Measurements from ENCODE around the gene LYZL1.
"Not testable (repeated sequence)": the region's sequence is repeated elsewhere in the genome, so short reads cannot be mapped to it uniquely, and the experiment has no call there.

Gene LYZL1

GRCh38 chr10:29313071-29313470 is 24.2 kb downstream of the LYZL1 start:
- no peaks in the 10 kb centered on the region for H3K36me3 ChIP-seq (ENCODE audit: insufficient read depth, low read length)
- no peak overlapping the region for H3K9ac ChIP-seq (ENCODE audit: insufficient read length)
- TF ChIP-seq POLR2AphosphoS5 (IDR thresholded peaks at IDR 0.05; ENCODE audit: borderline replicate concordance, low read depth, low read length): no peak
- no peak overlapping the region for H3K4me3 ChIP-seq
- no peaks in the 10 kb centered on the region for H3K9me3 ChIP-seq (ENCODE audit: low read depth, low read length)
- H3K27ac ChIP-seq: no peak overlapping the region
- DNase-seq (ENCODE audit: low read depth, low spot score): no peak

- TF ChIP-seq FOXP2 (optimal IDR thresholded peaks at IDR 0.05; ENCODE audit: control extremely low read depth, extremely low read length, insufficient read depth) (no peak), POLR2AphosphoS5 (IDR thresholded peaks at IDR 0.05; ENCODE audit: borderline replicate concordance, low read depth, low read length) (no peak), EZH2 (IDR thresholded peaks at IDR 0.05) (no peak)
- no peaks in the 10 kb centered on the region for H3K9me3 ChIP-seq (ENCODE audit: low read depth, low read length)
- no peak overlapping the region for H3K9ac ChIP-seq (ENCODE audit: insufficient read length)
- DNase-seq (ENCODE audit: low read depth, low spot score): no peak
- H3K36me3 ChIP-seq (ENCODE audit: insufficient read depth, low read length): no peaks in the 10 kb centered on the region
- no peak overlapping the region for H3K4me3 ChIP-seq
- H3K27ac ChIP-seq: no peak overlapping the region
Measured at GRCh38 chr10:29314726-29315125, 25.9 kb downstream of the LYZL1 start.

GRCh38 chr10:29315814-29316213 is 26.9 kb downstream of the LYZL1 start:
- Histone ChIP-seq H3K9me3 (ENCODE audit: low read depth, low read length) (no peaks in the 10 kb centered on the region), H3K27ac (no peak overlapping the region), H3K36me3 (ENCODE audit: insufficient read depth, low read length) (no peaks in the 10 kb centered on the region), H3K9ac (ENCODE audit: insufficient read length) (no peak overlapping the region), H3K4me3 (no peak overlapping the region)
- no peak for DNase-seq (ENCODE audit: low read depth, low spot score)
- no peak for TF ChIP-seq FOXP2 (optimal IDR thresholded peaks at IDR 0.05; ENCODE audit: control extremely low read depth, extremely low read length, insufficient read depth)
- TF ChIP-seq POLR2AphosphoS5 (IDR thresholded peaks at IDR 0.05; ENCODE audit: borderline replicate concordance, low read depth, low read length): no peak

GRCh38 chr10:29316308-29317026 is 27.6 kb downstream of the LYZL1 start:
- no peak for TF ChIP-seq POLR2AphosphoS5 (IDR thresholded peaks at IDR 0.05; ENCODE audit: borderline replicate concordance, low read depth, low read length)
- no peak for TF ChIP-seq EZH2 (IDR thresholded peaks at IDR 0.05)
- no peak for TF ChIP-seq FOXP2 (optimal IDR thresholded peaks at IDR 0.05; ENCODE audit: control extremely low read depth, extremely low read length, insufficient read depth)
- Histone ChIP-seq H3K36me3 (ENCODE audit: insufficient read depth, low read length) (no peaks in the 10 kb centered on the region), H3K9me3 (ENCODE audit: low read depth, low read length) (no peaks in the 10 kb centered on the region), H3K27ac (no peak overlapping the region), H3K4me3 (no peak overlapping the region), H3K9ac (ENCODE audit: insufficient read length) (no peak overlapping the region)
- DNase-seq (ENCODE audit: low read depth, low spot score): no peak

GRCh38 chr10:29317027-29317420 is 28.2 kb downstream of the LYZL1 start:
- no peak overlapping the region for H3K4me3 ChIP-seq
- H3K9me3 ChIP-seq (ENCODE audit: low read depth, low read length): no peaks in the 10 kb centered on the region
- H3K9ac ChIP-seq (ENCODE audit: insufficient read length): no peak overlapping the region
- DNase-seq (ENCODE audit: low read depth, low spot score): no peak
- no peak overlapping the region for H3K27ac ChIP-seq
- TF ChIP-seq EZH2 (IDR thresholded peaks at IDR 0.05) (no peak), FOXP2 (optimal IDR thresholded peaks at IDR 0.05; ENCODE audit: control extremely low read depth, extremely low read length, insufficient read depth) (no peak), POLR2AphosphoS5 (IDR thresholded peaks at IDR 0.05; ENCODE audit: borderline replicate concordance, low read depth, low read length) (no peak)
- H3K36me3 ChIP-seq (ENCODE audit: insufficient read depth, low read length): no peaks in the 10 kb centered on the region

GRCh38 chr10:29317423-29318021 is 28.7 kb downstream of the LYZL1 start:
- Histone ChIP-seq H3K4me3 (no peak overlapping the region), H3K36me3 (ENCODE audit: insufficient read depth, low read length) (no peaks in the 10 kb centered on the region), H3K9me3 (ENCODE audit: low read depth, low read length) (no peaks in the 10 kb centered on the region), H3K27ac (no peak overlapping the region), H3K9ac (ENCODE audit: insufficient read length) (no peak overlapping the region)
- TF ChIP-seq POLR2AphosphoS5 (IDR thresholded peaks at IDR 0.05; ENCODE audit: borderline replicate concordance, low read depth, low read length) (no peak), EZH2 (IDR thresholded peaks at IDR 0.05) (no peak), FOXP2 (optimal IDR thresholded peaks at IDR 0.05; ENCODE audit: control extremely low read depth, extremely low read length, insufficient read depth) (no peak)
- DNase-seq (ENCODE audit: low read depth, low spot score): no peak

- not testable (repeated sequence) for DNase-seq (ENCODE audit: low read depth, low spot score); H3K9me3 ChIP-seq (ENCODE audit: low read depth, low read length); H3K4me3 ChIP-seq; H3K9ac ChIP-seq (ENCODE audit: insufficient read length); H3K27ac ChIP-seq; H3K36me3 ChIP-seq (ENCODE audit: insufficient read depth, low read length)
Measured at GRCh38 chr10:29318141-29319071, 29.5 kb downstream of the LYZL1 start.

- Histone ChIP-seq H3K4me3 (no peak overlapping the region), H3K9ac (ENCODE audit: insufficient read length) (no peak overlapping the region), H3K27ac (no peak overlapping the region), H3K36me3 (ENCODE audit: insufficient read depth, low read length) (no peaks in the 10 kb centered on the region), H3K9me3 (ENCODE audit: low read depth, low read length) (no peaks in the 10 kb centered on the region)
- no peak for TF ChIP-seq FOXP2 (optimal IDR thresholded peaks at IDR 0.05; ENCODE audit: control extremely low read depth, extremely low read length, insufficient read depth)
- TF ChIP-seq POLR2AphosphoS5 (IDR thresholded peaks at IDR 0.05; ENCODE audit: borderline replicate concordance, low read depth, low read length): no peak
- TF ChIP-seq EZH2 (IDR thresholded peaks at IDR 0.05): no peak
- DNase-seq (ENCODE audit: low read depth, low spot score): no peak
Measured at GRCh38 chr10:29319205-29319781, 30.4 kb downstream of the LYZL1 start.

- not testable (repeated sequence) for H3K9me3 ChIP-seq (ENCODE audit: low read depth, low read length); H3K36me3 ChIP-seq (ENCODE audit: insufficient read depth, low read length); DNase-seq (ENCODE audit: low read depth, low spot score); H3K27ac ChIP-seq; H3K9ac ChIP-seq (ENCODE audit: insufficient read length); H3K4me3 ChIP-seq
Measured at GRCh38 chr10:29320680-29321121, 31.8 kb downstream of the LYZL1 start.

All from SK-N-MC (cell line).